ENCODE results near the gene SPATA17.

GRCh38 chr1:217717959-217718358, 86.8 kb downstream of the SPATA17 start:
- no peak for TF ChIP-seq ZNF274 (IDR thresholded peaks at IDR 0.05; ENCODE audit: low read depth, low read length)
- TF ChIP-seq SUZ12 (IDR thresholded peaks at IDR 0.05; ENCODE audit: extremely low read depth, insufficient read depth, insufficient read length): no peak

Data from NT2/D1 (cell line).